ENCODE measurements around the gene ATP5F1A.
"Not testable (repeated sequence)": the region's sequence is repeated elsewhere in the genome, so short reads cannot be mapped to it uniquely, and the experiment has no call there.

- TF ChIP-seq CTCF (IDR thresholded peaks at IDR 0.05; ENCODE audit: low read length); EZH2 (IDR thresholded peaks at IDR 0.05; ENCODE audit: borderline replicate concordance, low read length): not testable (repeated sequence)
Observed at GRCh38 chr18:46088501-46088900, 9.6 kb downstream of the ATP5F1A start.
